GM19238 (cell line): Measurements from ENCODE around the gene KLHDC2.
"Not testable (repeated sequence)": the region's sequence is repeated elsewhere in the genome, so short reads cannot be mapped to it uniquely, and the experiment has no call there.

Experiments
- DNase-seq: peaks from one replicate; pipeline ENCODE4 v3.0.0; 2011; ENCODE audit warnings: low spot score; ENCODE audit not compliant: insufficient read length

Gene KLHDC2, protein sequence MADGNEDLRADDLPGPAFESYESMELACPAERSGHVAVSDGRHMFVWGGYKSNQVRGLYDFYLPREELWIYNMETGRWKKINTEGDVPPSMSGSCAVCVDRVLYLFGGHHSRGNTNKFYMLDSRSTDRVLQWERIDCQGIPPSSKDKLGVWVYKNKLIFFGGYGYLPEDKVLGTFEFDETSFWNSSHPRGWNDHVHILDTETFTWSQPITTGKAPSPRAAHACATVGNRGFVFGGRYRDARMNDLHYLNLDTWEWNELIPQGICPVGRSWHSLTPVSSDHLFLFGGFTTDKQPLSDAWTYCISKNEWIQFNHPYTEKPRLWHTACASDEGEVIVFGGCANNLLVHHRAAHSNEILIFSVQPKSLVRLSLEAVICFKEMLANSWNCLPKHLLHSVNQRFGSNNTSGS

DNA sequence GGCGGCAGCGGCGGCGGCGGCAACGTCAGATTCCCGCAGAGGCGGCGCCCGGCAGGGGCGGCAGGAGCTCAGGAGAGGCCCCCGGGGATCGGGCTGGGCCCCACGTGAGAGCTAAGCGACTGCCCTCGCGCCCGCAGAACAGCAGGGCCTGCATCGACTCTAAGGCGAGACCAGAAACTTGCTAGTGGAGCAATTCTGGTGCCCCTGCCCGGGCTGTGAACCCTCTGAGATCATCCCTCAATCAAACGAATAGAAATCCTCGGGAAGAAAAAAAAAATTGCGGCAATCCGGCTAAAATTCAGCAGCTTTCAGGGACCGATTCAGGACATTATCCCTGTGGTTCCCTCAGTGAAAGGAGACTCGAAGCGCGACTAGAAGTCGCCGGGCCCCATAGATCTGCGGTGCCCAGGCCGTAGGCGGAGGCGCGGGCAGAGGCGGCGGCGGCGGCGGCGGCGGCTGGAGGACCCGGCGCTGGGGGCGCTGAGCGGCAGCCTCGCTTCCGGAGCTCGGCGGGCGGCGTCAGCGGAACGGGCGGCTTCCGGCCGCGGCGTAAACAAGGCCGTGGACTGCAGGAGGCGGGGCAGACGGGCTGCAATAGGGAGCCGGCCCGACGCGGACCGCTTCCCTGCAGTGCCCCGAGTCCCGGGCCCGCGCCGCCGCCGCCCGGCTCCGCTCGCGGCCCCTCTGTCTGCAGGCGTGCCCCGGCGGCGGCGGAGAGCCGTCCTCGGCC is at the start of gene KLHDC2:
Gene KLHDC2 (plus strand): TSS at position 583 of the 730 bp plus-strand sequence. CDS start 316 bp downstream, outside the sequence.
- peak; percentile 76 for DNase-seq

DNA sequence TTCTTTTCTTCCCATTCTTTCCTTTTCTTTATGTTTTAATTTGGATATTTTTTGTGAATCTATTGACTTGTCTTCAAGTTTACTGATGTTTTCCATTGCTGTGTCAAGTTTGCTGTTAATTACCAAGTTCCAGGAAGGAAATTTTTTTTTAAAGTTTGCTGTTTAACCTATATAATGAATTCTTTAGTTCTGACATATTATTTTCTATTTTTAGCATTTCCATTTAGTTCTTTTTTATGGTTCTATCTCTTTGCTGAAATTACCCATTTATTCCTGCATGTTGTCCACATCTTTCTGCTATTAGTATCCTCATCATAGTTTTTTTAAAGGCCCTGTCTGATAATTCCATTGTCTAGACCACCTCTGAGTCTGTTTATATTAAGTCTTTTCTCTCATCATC is 47.2 kb upstream of the KLHDC2 start:
- DNase-seq = no peak

DNA sequence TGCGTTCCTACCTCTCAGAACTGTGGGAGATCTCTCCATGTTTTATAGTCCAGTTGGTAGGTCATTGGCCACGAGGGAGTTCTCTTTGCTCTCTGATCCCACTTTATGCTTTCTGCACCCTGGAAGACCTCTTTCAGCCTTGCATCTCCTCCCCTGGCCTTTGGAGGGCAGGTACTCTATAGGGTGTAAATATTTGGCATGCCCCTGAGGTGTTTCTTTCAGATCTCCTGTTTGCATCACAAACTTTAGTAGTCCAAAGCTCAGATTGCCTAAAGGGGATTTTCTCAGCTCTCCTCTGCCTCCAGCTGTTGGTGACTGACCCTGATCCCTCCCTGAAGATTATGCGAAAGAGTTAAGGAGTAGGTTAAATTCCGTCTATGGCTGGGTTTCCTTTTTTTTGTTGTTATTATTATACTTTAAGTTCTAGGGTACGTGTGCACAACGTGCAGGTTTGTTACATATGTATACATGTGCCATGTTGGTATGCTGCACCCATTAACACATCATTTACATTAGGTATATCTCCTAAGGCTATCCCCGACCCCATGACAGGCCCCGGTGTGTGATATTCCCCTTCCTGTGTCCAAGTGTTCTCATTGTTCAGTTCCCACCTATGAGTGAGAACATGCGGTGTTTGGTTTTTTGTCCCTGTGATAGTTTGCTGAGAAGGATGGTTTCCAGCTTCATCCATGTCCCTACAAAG is 46.1 kb upstream of the KLHDC2 start:
- DNase-seq = not testable (repeated sequence)

DNA sequence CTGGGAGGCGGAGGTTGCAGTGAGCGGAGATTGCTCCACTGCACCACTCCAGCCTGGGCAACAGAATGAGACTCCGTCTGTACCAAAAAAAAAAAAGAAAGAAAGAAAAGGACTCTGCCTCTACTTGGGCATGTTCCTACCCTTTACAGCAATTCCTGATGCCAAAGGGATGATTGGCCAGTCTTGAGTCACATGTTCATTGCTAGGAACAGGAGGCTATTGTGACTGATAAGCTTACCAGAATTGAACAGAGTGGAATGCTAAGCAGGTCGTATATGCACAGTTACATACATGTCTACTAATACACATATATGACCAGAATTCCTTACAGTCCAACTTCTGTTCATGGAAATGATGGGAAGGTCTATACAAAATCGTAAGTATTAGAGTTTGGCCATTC is 40.8 kb upstream of the KLHDC2 start:
- no peak for DNase-seq

DNA sequence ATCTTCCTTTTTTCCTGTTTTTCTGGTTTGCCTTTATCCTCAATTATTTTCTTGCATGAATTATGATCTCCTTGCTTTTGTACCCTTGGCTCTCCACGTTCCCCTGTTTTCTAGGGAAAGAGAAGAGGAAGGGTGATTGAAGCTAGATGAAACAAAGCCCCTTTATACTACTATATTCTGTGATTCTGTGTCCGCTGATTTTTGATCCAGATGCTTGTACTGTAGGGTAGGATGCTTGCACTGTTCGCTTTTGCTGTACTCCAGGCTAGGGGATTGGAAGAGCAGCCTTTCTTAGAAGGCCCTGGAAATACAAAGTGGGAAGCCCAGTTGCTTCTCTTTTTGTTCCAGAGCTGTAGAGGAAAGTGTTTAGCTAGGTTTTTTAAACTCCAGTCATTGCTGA is 35.1 kb upstream of the KLHDC2 start:
- no peak for DNase-seq

DNA sequence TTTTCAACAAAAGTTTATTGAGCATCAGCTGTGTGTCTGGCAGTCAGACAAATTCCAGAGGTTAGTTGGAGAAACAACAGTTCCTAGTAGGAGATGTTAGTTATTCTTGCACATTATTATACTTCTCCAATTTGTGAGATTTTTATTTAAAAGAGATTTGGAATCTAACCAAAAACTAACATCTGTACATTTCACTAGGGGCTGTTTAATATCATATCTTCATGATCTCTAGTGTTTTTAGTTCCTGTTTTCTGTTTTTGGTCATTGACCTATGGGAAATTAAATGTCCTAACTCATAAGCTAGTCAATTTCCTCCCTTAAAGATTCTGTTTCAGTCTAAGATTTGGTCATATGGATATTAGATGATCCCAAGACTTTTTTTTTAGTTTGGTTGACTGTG is 34.1 kb upstream of the KLHDC2 start:
- DNase-seq = no peak

DNA sequence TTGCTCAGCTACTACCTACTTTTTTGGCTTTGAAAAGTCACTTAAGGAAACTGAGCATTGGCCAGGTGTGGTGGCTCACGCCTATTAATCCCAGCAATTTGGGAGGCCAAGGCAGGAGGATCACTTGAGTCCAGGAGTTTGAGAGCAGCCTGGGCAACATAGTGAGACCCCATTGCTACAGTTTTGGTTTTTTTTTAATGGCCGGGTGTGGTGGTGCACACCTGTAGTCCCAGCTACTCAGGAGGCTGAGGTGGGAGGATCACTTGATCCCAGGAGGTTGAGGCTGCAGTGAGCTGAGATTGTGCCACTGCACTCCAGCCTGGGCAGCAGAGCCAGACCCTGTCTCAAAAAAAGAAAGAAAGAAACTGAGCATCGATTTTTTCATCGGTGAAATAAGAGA is 32.3 kb upstream of the KLHDC2 start:
- DNase-seq = not testable (repeated sequence)

DNA sequence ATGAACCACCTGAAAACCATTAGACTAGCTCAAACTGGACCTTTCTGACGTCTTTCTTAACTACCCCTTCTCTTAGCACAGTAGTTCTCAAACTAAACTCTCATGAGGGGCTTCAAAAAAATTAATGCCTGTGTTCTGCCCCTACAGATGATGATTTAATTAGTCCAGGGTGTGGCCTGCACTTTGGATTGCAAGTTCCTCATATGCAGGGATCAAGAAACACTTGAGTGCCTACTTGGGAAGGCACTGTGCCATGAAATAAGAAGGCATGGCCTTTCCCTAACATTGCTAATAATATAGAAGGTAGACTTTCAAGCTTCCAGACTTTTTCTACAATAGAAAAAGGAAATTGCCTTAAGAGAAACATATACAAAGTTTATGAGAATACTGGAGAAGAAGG is 22.8 kb upstream of the KLHDC2 start:
- no peak for DNase-seq

DNA sequence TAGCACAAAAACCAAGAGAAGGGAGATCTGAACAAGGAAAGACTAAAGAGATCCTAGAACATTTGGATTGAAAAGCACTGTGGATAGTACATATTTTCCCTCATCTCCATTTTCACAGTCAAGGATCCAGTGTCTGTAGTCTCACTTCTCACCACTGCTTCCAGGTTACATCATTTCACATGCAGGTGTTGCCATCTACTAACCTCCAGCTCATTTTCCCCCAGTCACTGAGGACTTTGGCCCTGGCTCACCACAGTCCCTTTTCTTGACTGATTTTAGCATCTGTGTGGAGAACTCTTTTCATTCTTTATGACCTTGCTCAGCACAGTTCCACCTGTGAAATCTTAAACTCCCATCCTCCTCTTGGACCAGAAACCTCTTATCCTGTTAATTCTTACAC is 21.5 kb upstream of the KLHDC2 start:
- DNase-seq = not testable (repeated sequence)

DNA sequence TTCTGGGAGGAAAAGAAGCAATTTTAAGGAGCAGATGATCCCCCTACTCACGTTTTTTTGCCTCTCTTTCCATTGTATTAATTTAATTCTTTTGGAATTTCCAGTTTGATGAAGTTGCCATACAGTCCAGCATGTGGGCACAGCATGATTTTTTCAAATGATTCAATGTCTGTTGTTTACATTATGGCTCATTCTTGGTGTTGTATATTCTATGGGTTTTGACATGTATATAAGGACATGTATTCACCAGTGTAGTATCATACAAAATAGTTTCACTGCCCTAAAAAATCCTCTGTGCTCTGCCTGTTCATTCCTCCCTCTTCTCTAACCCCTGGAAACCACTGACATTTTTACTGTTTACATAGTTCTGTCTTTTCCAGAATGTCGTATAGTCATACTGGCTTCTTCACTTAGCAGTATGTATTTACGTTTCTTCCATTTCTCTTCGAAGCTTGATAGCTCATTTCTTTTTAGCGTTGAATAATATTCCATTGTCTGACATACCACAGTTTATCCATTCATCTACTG is 13.3 kb upstream of the KLHDC2 start:
- DNase-seq = no peak

DNA sequence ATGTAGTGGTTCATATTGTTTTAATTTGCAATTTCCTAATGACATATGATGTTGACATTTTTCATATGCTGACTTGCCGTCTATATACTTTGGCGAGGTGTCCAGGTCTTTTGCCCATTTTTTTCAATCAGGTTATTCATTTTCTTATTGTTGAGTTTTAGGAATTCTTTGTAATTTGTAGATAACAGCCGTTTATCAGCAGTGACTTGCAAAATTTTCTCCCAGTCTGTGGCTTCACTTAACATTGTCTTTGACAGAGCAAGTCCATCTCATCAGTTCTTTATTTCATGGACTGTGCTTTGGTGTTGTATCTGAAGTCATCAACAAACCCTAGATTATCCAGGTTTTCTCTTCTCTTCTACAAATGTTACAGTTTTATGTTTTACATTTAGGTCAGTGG is 12.6 kb upstream of the KLHDC2 start:
- no peak for DNase-seq

DNA sequence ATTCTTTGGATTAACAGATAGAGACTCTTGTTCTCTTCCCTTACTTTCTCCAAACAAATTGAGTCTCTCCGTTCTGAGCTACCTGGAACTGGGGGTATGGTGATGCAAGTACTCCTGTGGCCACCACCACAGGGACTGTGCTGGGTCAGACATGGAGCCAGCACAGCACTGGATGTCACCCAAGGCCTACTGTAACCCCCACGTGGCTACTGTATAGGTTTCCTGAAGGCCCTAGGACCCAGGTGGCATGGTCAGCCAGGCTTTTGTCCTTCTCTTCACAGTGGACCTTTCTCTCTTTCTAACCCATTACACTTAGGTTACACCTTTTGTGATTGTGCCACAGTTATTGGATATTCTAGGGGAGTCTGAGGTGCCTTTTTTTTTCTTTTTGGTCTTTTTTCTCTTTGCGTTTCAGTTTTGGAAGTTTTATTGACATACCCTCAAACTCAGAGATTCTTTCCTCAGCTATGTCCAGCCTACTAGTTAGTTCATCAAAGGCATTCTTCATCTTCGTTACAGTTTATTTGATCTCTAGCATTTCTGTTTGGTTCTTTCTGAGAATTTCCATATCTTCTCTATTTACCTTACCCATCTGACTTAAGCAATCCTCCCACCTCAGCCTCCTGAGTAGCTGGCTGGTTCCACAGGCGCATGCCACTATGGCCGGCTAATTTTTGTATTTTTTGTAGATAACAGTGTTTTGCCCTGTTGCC is 6.0 kb upstream of the KLHDC2 start:
- no peak for DNase-seq

DNA sequence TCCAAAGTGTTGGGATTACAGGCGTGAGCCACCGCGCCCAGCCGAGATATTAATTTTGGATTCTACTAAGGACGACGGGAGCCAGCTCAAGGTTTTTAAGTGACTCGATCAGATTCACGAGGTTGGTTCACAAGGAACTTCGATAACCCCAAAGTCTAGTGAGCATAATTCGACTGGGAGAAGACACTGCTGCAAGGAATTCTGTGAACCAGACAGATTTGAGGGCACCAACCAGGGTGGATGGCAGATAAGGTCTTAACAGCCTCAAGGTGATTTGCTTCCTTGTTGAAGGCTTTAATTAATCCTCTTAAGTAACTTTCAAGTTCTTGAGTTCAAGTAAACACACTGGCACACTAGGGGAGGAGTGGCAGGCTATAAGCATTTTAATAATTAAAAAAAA is 1.1 kb upstream of the KLHDC2 start:
- no peak for DNase-seq

DNA sequence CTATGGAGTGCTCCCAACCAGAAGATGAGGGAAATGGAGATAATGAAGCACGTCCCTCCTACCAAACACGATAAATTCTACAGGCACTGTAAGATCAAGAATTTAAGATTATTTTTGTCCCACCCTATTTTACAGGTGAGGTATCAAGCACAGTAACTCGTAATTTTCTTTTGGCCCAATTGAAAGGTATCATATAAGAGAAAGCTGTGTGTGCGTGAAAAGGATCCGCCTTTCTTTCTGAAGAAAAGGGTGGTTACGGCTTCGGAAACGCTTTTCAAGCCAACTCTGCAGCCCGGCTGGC is 733 bp upstream of the KLHDC2 start:
- no peak for DNase-seq

DNA sequence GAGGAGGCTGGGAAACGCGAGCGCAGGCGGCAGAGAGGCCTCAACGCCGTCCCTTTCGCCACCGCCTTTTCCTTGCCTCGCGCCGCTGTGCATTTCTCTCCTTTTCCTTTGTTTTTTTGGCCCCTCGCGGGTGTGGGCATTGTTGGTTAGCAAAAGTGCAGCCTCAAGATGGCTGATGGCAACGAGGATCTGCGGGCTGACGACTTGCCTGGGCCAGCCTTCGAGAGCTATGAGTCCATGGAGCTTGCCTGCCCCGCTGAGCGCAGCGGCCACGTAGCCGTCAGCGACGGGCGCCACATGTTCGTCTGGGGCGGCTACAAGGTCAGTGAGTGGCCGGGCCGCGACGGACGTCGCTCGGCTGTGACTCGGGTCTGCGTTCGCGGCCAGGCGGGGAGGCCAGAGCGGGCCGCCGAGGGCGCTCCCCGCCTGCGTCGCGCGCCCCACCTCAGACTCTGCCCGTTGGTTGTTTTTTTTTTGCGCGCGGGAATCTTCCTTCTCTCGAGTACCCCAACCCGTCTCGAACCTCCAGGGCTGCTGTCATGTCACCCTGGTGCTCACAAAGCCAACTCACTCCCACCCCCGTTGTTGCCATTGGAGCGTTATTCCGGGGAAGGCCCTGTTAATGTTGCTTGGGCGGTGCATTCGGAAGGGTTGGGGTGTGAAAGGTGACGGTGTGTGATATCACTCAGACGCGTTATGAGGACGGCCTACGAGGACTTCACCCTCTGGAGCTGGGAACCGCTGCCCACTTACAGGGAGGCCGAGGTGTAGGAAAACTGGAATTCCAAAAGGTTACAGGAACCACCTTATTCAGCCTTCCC is 558 bp downstream of the KLHDC2 start:
- peak; percentile 14 for DNase-seq

DNA sequence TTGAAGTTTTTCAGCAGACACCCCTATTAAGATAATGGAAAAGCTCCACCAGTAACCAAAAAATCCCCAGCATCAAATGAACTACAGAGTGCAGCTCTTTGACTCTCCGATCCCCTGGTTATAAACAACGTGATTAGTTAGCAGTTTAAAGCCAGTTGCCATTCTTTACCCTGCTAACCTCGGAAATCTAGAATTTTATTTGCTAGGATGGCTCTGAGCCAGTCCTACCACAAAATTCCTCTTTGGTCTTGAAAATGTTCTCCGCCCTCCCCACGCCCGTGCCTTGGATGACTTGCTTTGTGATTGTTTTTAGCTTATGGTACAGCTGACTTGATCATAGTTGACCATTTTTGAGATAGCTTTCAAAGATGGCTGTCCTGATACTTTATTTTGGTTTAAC is 1.2 kb downstream of the KLHDC2 start:
- no peak for DNase-seq

DNA sequence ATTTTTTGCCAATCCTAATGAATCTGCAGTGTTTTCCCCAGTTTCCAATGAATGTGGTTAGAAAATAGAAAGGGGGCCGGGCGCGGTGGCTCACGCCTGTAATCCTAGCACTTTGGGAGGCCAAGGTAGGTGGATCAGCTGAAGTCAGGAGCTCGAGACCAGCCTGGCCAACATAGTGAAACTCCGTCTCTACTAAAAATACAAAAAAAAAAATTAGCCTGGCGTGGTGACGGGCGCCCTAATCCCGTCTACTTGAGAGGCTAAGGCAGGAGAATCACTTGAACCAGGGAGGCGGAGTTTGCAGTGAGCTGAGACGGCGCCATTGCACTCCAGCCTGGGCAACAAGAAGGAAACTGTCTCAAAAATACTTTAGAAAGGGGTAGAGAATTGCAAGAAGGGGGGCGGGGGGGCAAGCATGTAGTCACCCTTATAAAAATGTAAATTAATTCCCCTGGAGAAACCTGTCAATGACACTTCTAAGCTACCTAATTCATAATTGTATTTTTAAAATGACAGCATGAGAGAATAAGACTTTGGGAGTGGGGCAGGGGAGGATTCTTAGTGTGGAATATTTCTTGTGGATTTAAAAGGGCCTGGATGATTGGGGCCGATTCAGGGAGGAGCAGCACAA is 1.7 kb downstream of the KLHDC2 start:
- DNase-seq = no peak

DNA sequence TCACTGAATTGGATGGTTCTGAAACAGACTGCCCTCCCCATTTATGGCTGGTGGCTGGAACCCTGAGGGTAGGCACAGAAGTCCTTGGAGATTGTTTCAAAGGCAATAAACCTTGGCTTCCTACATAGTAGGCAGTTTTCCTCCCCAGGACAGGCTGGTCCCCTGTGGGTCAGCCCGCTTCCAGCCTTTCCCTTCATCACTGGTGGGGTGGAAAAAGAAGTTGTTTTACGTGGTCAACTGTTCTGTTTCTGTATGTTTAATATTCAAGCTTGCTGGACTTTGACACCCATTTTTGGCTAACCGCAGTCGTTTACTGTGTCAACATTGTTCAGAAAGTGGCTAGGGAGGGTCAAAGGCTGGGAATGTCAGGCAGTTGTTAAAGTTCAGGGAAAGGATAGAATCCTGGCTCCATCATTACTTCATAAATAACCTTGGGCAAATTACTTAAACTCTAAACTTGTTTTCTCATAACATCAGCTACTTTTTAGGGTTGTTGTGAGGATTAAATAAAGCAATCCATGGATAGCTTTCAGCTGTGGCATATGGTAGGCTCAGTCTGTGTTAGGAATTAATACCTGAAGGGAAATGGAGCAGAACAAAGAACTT is 2.4 kb downstream of the KLHDC2 start:
- DNase-seq = no peak

DNA sequence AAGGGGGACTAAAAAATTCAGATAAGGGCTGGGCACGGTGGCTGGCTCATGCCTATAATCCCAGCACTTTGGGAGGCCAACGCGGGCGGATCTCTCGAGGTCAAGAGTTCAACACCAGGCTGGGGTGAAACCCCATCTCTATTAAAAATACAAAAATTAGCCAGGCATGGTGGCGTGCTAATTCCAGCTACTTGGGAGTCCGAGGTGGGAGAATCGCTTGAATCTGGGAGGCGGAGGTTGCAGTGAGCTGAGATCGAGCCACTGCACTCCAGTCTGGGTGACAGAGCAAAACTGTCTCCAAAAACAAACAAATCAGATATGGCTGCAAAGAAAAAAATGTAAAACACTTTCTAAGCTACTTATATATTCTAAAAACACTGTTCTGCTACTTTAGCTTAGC is 3.7 kb downstream of the KLHDC2 start:
- not testable (repeated sequence) for DNase-seq

DNA sequence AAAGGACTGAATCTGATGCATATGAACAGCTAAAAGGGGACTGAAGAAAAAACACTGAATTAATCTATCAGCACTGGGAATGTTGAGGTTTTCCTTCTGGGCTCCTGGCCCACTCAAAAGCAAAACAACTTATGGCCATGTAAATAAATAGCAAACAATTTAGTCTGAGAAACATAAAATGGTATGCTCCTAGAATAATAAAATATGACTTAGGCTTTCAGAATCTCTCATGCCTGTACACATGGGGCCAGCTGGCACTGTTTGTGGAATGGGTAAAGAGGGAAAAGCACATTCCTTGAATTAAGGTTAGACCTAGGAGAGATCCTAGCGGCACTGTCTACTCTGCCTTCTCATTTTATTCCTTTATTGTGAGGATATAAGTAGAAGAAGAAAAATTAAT is 6.2 kb downstream of the KLHDC2 start:
- no peak for DNase-seq
